Measurements from ENCODE around the gene AMOTL1. TPM values are rescaled to one million over a fixed set of nuclear protein-coding genes. Genes with fewer than 3 reads are reported as not detected.
A peak's percentile ranks its signal among the peaks of the same experiment; 100 is the strongest.
"Not testable (repeated sequence)": the region's sequence is repeated elsewhere in the genome, so short reads cannot be mapped to it uniquely, and the experiment has no call there.

AMOTL1 gene
- total RNA-seq, 4 donors from 2014 or later: 150 to 393 (median 244) TPM

- Histone ChIP-seq H3K4me3 (no peak overlapping the region), H3K9me3 (no peaks in the 10 kb centered on the region), H3K27me3 (no peaks in the 10 kb centered on the region), H3K4me1 (peaks cover 86% of the 10 kb centered on the region in 2 donors), H3K27ac (peak overlapping the region; percentile 89 to 91 (median 90)), H3K36me3 (no peaks in the 10 kb centered on the region)
- TF ChIP-seq CTCF (IDR thresholded peaks at IDR 0.05 in 4 of 5, conservative IDR thresholded peaks at IDR 0.05 in 1 of 5): no peak
- TF ChIP-seq POLR2A (IDR thresholded peaks at IDR 0.05): no peak
- in situ Hi-C loops (cut with MboI; ENCODE audit: low sequenced_read_pairs in 4 of 4) (no loop called here), intact Hi-C loops (cut with DNase I; ENCODE audit: low total_unique reads) (loop anchor here (10.0 kb wide), 1 partner anchor 314 kb away; no protein-coding TSS in a partner anchor)
- DNase-seq: no peak
- no peak for ATAC-seq
Observed at GRCh38 chr11:94790661-94791180, 22.6 kb downstream of the AMOTL1 start.

- no peak for ATAC-seq
- no peaks in the 10 kb centered on the region for H3K9me3 ChIP-seq
Observed at GRCh38 chr11:94791216-94791889, 23.2 kb downstream of the AMOTL1 start.

GRCh38 chr11:94791942-94792341 is 23.8 kb downstream of the AMOTL1 start:
- in situ Hi-C loops (cut with MboI; ENCODE audit: low sequenced_read_pairs in 4 of 4); H3K9me3 ChIP-seq; ATAC-seq; H3K27me3 ChIP-seq; DNase-seq; H3K4me3 ChIP-seq; H3K36me3 ChIP-seq: not testable (repeated sequence)
- Histone ChIP-seq H3K27ac (peak overlapping the region; percentile 89 to 91 (median 90)), H3K4me1 (peaks cover 87% of the 10 kb centered on the region in 2 donors)
- intact Hi-C loops (cut with DNase I; ENCODE audit: low total_unique reads): loop anchor here (10.0 kb wide), 1 partner anchor 313 kb away; no protein-coding TSS in a partner anchor

More at GRCh38 chr11:94791216-94791889, 23.2 kb downstream of the AMOTL1 start:
- TF ChIP-seq CTCF (IDR thresholded peaks at IDR 0.05 in 4 of 5, conservative IDR thresholded peaks at IDR 0.05 in 1 of 5): no peak
- no peak for TF ChIP-seq POLR2A (IDR thresholded peaks at IDR 0.05)
- in situ Hi-C loops (cut with MboI; ENCODE audit: low sequenced_read_pairs in 4 of 4) (no loop called here), intact Hi-C loops (cut with DNase I; ENCODE audit: low total_unique reads) (loop anchor here (10.0 kb wide), 1 partner anchor 313 kb away; no protein-coding TSS in a partner anchor)
- Histone ChIP-seq H3K4me3 (no peak overlapping the region), H3K36me3 (no peaks in the 10 kb centered on the region), H3K4me1 (peaks cover 87% of the 10 kb centered on the region in 2 donors), H3K27me3 (no peaks in the 10 kb centered on the region), H3K27ac (peak overlapping the region; percentile 89 to 91 (median 90))
- DNase-seq: no peak

GRCh38 chr11:94792451-94792850 is 24.3 kb downstream of the AMOTL1 start:
- H3K4me3 ChIP-seq: no peak overlapping the region
- peaks cover 88% of the 10 kb centered on the region in 2 donors for H3K4me1 ChIP-seq
- no peaks in the 10 kb centered on the region for H3K9me3 ChIP-seq
- DNase-seq (no peak), ATAC-seq (no peak)
- H3K27ac ChIP-seq: peak overlapping the region; percentile 89 to 91 (median 90)
- H3K27me3 ChIP-seq: no peaks in the 10 kb centered on the region
- in situ Hi-C loops (cut with MboI; ENCODE audit: low sequenced_read_pairs in 4 of 4) (no loop called here), intact Hi-C loops (cut with DNase I; ENCODE audit: low total_unique reads) (loop anchor here (10.0 kb wide), 1 partner anchor 312 kb away; no protein-coding TSS in a partner anchor)
- TF ChIP-seq POLR2A (IDR thresholded peaks at IDR 0.05) (no peak), CTCF (IDR thresholded peaks at IDR 0.05 in 4 of 5, conservative IDR thresholded peaks at IDR 0.05 in 1 of 5) (no peak)
- no peaks in the 10 kb centered on the region for H3K36me3 ChIP-seq

- Histone ChIP-seq H3K36me3 (no peaks in the 10 kb centered on the region), H3K9me3 (no peaks in the 10 kb centered on the region), H3K4me3 (peak overlapping the region in 1 of 4 donors; percentile 26), H3K27me3 (no peaks in the 10 kb centered on the region), H3K27ac (peak overlapping the region; percentile 89 to 91 (median 90)), H3K4me1 (peaks cover 88 to 89% of the 10 kb centered on the region in 2 donors)
- in situ Hi-C loops (cut with MboI; ENCODE audit: low sequenced_read_pairs in 4 of 4) (no loop called here), intact Hi-C loops (cut with DNase I; ENCODE audit: low total_unique reads) (loop anchor here (10.0 kb wide), 1 partner anchor 312 kb away; no protein-coding TSS in a partner anchor)
- TF ChIP-seq CTCF (IDR thresholded peaks at IDR 0.05 in 4 of 5, conservative IDR thresholded peaks at IDR 0.05 in 1 of 5) (no peak), POLR2A (IDR thresholded peaks at IDR 0.05) (no peak)
- ATAC-seq (peak; percentile 25 to 45), DNase-seq (no peak)
Observed at GRCh38 chr11:94793002-94793401, 24.8 kb downstream of the AMOTL1 start.
